Activated naive CD4-positive, alpha-beta T cell treated with Interleukin-2 at 50 U/mL for 16 hours (primary cell): ENCODE results near the gene ADI1.

ENCODE experiments used
- DNase-seq: peaks from one replicate; pipeline ENCODE4 v3.0.0-alpha.2; 2020

Gene ADI1

GRCh38 chr2:3519255-3520205 is at the start of gene ADI1:
Gene ADI1 (minus strand): TSS chr2:3519531. CDS start chr2:3519487, 44 bp downstream.
- DNase-seq = peak; percentile 82

- DNase-seq = no peak
Measured at GRCh38 chr2:3566806-3567205, 47.5 kb upstream of the ADI1 start.

GRCh38 chr2:3565117-3565516 is 45.8 kb upstream of the ADI1 start:
- DNase-seq = no peak

GRCh38 chr2:3563521-3563976 is 44.2 kb upstream of the ADI1 start:
- DNase-seq = no peak

GRCh38 chr2:3558205-3559014 is 39.1 kb upstream of the ADI1 start, which contains the start of gene RNASEH1:
Gene RNASEH1 (minus strand): TSS chr2:3558333. CDS start chr2:3558260, 73 bp downstream.
- DNase-seq = peak; percentile 99

GRCh38 chr2:3557639-3558204 is 38.4 kb upstream of the ADI1 start:
- no peak for DNase-seq

GRCh38 chr2:3553946-3554345 is 34.6 kb upstream of the ADI1 start:
- no peak for DNase-seq

- DNase-seq = no peak
Measured at GRCh38 chr2:3547915-3548314, 28.6 kb upstream of the ADI1 start.

- no peak for DNase-seq
Measured at GRCh38 chr2:3545788-3546478, 26.6 kb upstream of the ADI1 start.

- no peak for DNase-seq
Measured at GRCh38 chr2:3543023-3543683, 23.8 kb upstream of the ADI1 start.

GRCh38 chr2:3542107-3542506 is 22.8 kb upstream of the ADI1 start:
- DNase-seq = no peak

- no peak for DNase-seq
Measured at GRCh38 chr2:3539836-3540235, 20.5 kb upstream of the ADI1 start.

GRCh38 chr2:3536682-3537632 is 17.6 kb upstream of the ADI1 start:
- DNase-seq = no peak

GRCh38 chr2:3535794-3536681 is 16.7 kb upstream of the ADI1 start:
- no peak for DNase-seq

- no peak for DNase-seq
Measured at GRCh38 chr2:3535467-3535793, 16.1 kb upstream of the ADI1 start.

- no peak for DNase-seq
Measured at GRCh38 chr2:3534251-3534814, 15.0 kb upstream of the ADI1 start.

GRCh38 chr2:3533836-3534235 is 14.5 kb upstream of the ADI1 start:
- no peak for DNase-seq

- no peak for DNase-seq
Measured at GRCh38 chr2:3532941-3533340, 13.6 kb upstream of the ADI1 start.

- DNase-seq = no peak
Measured at GRCh38 chr2:3529316-3530025, 10.1 kb upstream of the ADI1 start.
